Lung (tissue), 12 donors: ENCODE measurements around the gene SFXN3. TPM values are rescaled to one million over a fixed set of nuclear protein-coding genes. Genes with fewer than 3 reads are reported as not detected.
A peak's percentile ranks its signal among the peaks of the same experiment; 100 is the strongest.

ENCODE experiments used
- ATAC-seq: fragments of 200-7000 bp; cut with Tn5 transposase; one replicate; pipeline ENCODE4 v1.9.1; 2020; ENCODE audit warnings: moderate number of reproducible peaks; ENCODE audit not compliant: insufficient read depth, low FRiP score
- DNase-seq, 3 donors: peaks; one replicate each; pipeline ENCODE4 v3.0.0-alpha.2; 2013 to 2017
- H3K27ac ChIP-seq, 2 donors: one replicate each; pipeline ENCODE4 v1.5.1; 2013; ENCODE audit warnings: mild to moderate bottlenecking in 2 of 2, moderate library complexity in 2 of 2, control low read depth in 1 of 2, inconsistent platforms in 1 of 2, low read depth in 1 of 2, low read length in 1 of 2
- H3K27me3 ChIP-seq, 3 donors: one replicate each; pipeline ENCODE4 v1.5.1; 2013; ENCODE audit warnings: low read length in 2 of 3; ENCODE audit not compliant: control insufficient read depth in 3 of 3, insufficient read depth in 3 of 3
- H3K36me3 ChIP-seq, 4 donors: one replicate each; pipeline ENCODE4 v1.5.1; 2013; ENCODE audit warnings: low read length in 4 of 4, mild to moderate bottlenecking in 1 of 4, moderate library complexity in 1 of 4; ENCODE audit not compliant: control insufficient read depth in 4 of 4, insufficient read depth in 4 of 4
- H3K4me1 ChIP-seq, 5 donors: one replicate each; pipeline ENCODE4 v1.5.1; 2013; ENCODE audit warnings: low read length in 5 of 5, mild to moderate bottlenecking in 2 of 5, moderate library complexity in 1 of 5; ENCODE audit not compliant: control insufficient read depth in 5 of 5, insufficient read depth in 5 of 5
- H3K4me3 ChIP-seq: one replicate; pipeline ENCODE4 v1.5.1; 2013; ENCODE audit warnings: mild to moderate bottlenecking, control low read depth, moderate library complexity
- H3K9ac ChIP-seq, 2 donors: one replicate each; pipeline ENCODE4 v1.5.1; 2013; ENCODE audit warnings: low read length in 2 of 2, control low read depth in 1 of 2; ENCODE audit not compliant: insufficient read depth in 1 of 2
- H3K9me3 ChIP-seq, 4 donors: one replicate each; pipeline ENCODE4 v1.5.1; 2013; ENCODE audit warnings: low read length in 3 of 4, mild to moderate bottlenecking in 1 of 4, moderate library complexity in 1 of 4; ENCODE audit not compliant: control insufficient read depth in 4 of 4, insufficient read depth in 3 of 4
- CTCF ChIP-seq: IDR thresholded peaks from 2 replicates; pipeline ENCODE4 v1.5.1; 2012; ENCODE audit warnings: mild to moderate bottlenecking; ENCODE audit errors: control extremely low read depth, extremely low read depth
- WGBS, 2 donors: extraction: QIAGEN DNeasy Blood & Tissue Kit; methylation state at CpG; one replicate each; pipeline ENCODE4 v1.1.7; 2013; 5-methylcytosine and 5-hydroxymethylcytosine counted together
- polyA plus RNA-seq, 2 donors: library from polyadenylated mRNA; stranded (reverse); fragments of 200-250 nt; gene quantifications; one replicate each; pipeline ENCODE4 v1.2.1, GENCODE V29; 2013
- total RNA-seq, 2 donors: library from RNA; depleted of rRNA in 1 of 2; stranded (reverse); fragments of >200 nt in 1 of 2; gene quantifications; one replicate each; pipeline ENCODE4 v1.2.1, GENCODE V29; 2014 to 2021
- donor health status: control.
- donor health status: control.
- donor health status: Bipolar disorder and iron deficiency.
- donor health status: healthy.
- donor health status: DM: yes; HTN: yes; CAD: no.

SFXN3 gene
- total and polyA plus RNA-seq, 4 donors: 36.4 to 95.8 (median 39.6) TPM

- peak; percentile 83 for TF ChIP-seq CTCF
- 1% methylated on average over 43 of the region's 43 CpGs for WGBS, 2 donors
- peak overlapping the region; percentile 7 to 20 for H3K27ac ChIP-seq
- H3K27me3 ChIP-seq: peaks cover 0 to 4% (median 2%) of the 10 kb centered on the region in 3 donors
- H3K9ac ChIP-seq: no peak overlapping the region
- H3K4me1 ChIP-seq: peaks cover 2 to 41% (median 16%) of the 10 kb centered on the region in 5 donors
- H3K9me3 ChIP-seq: no peaks in the 10 kb centered on the region
- no peak overlapping the region for H3K4me3 ChIP-seq
- H3K36me3 ChIP-seq: no peaks in the 10 kb centered on the region
- ATAC-seq: peak; percentile 76
- peak; percentile 86 to 89 (median 88) for DNase-seq
Measured at GRCh38 chr10:101067356-101068083, 36.5 kb downstream of the SFXN3 start.

GRCh38 chr10:101069441-101069840 is 38.4 kb downstream of the SFXN3 start:
- no peak overlapping the region for H3K27ac ChIP-seq
- H3K9ac ChIP-seq: no peak overlapping the region
- H3K36me3 ChIP-seq: no peaks in the 10 kb centered on the region
- peaks cover 2 to 23% (median 15%) of the 10 kb centered on the region in 5 donors for H3K4me1 ChIP-seq
- no peak for TF ChIP-seq CTCF
- peaks cover 4 to 21% (median 13%) of the 10 kb centered on the region in 3 donors for H3K27me3 ChIP-seq
- WGBS, 2 donors: 88 to 90% methylated on average over 5 of the region's 5 CpGs
- no peak for ATAC-seq
- peaks cover 0 to 5% (median 0%) of the 10 kb centered on the region in 4 donors for H3K9me3 ChIP-seq
- DNase-seq: no peak
- no peak overlapping the region for H3K4me3 ChIP-seq

DNA sequence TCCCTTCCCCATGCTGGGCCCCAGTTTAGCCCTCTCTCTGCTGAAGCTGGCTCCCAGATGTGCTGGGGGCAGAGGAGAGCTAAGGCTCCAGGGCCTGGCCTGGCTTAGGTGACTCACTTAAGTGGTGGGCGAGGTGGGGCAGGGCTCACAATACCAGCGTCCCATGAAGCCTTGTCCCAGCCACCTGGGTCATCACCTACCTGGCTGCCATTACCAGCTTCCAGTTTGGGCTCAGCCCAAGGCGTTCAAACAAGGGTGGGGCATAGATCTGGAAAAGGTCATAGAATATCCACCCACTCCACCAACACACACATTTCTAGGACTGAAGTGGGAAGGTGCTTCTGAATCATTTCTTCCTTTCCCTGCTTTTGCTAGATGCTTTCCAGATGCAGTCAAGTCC is 39.1 kb downstream of the SFXN3 start:
- H3K4me1 ChIP-seq: peaks cover 2 to 23% (median 12%) of the 10 kb centered on the region in 5 donors
- no peak for TF ChIP-seq CTCF
- WGBS, 2 donors: 80 to 93% methylated on average over 3 of the region's 3 CpGs
- DNase-seq (no peak), ATAC-seq (no peak)
- H3K27me3 ChIP-seq: peaks cover 4 to 25% (median 15%) of the 10 kb centered on the region in 3 donors
- no peak overlapping the region for H3K27ac ChIP-seq
- no peak overlapping the region for H3K4me3 ChIP-seq
- peaks cover 0 to 5% (median 0%) of the 10 kb centered on the region in 4 donors for H3K9me3 ChIP-seq
- no peaks in the 10 kb centered on the region for H3K36me3 ChIP-seq
- H3K9ac ChIP-seq: no peak overlapping the region
